Measurements from ENCODE around the gene SH3PXD2A.

SH3PXD2A gene

GRCh38 chr10:103811463-103811862 is 43.9 kb downstream of the SH3PXD2A start:
- H3K9me3 ChIP-seq (ENCODE audit: control insufficient read depth, low read length), result no peaks in the 10 kb centered on the region
- H3K27ac ChIP-seq, result no peak overlapping the region
- no peaks in the 10 kb centered on the region for H3K79me2 ChIP-seq
- H2AFZ ChIP-seq, result no peak overlapping the region
- no peak for TF ChIP-seq CTCF (IDR thresholded peaks at IDR 0.05)
- H3K27me3 ChIP-seq (ENCODE audit: control insufficient read depth, insufficient read depth, low read length), result no peaks in the 10 kb centered on the region
- no peak overlapping the region for H3K4me3 ChIP-seq (ENCODE audit: low read depth, low read length)
- H3K36me3 ChIP-seq (ENCODE audit: control insufficient read depth, insufficient read depth, low read length), result no peaks in the 10 kb centered on the region
- H3K9ac ChIP-seq, result no peak overlapping the region
- no peak overlapping the region for H3K4me2 ChIP-seq (ENCODE audit: low read length)
- H3K4me1 ChIP-seq, result peaks cover 2% of the 10 kb centered on the region

- no peak overlapping the region for H2AFZ ChIP-seq
- H3K36me3 ChIP-seq (ENCODE audit: control insufficient read depth, insufficient read depth, low read length), result no peaks in the 10 kb centered on the region
- H3K27me3 ChIP-seq (ENCODE audit: control insufficient read depth, insufficient read depth, low read length), result no peaks in the 10 kb centered on the region
- H3K9me3 ChIP-seq (ENCODE audit: control insufficient read depth, low read length), result no peaks in the 10 kb centered on the region
- no peak overlapping the region for H3K4me2 ChIP-seq (ENCODE audit: low read length)
- H3K4me3 ChIP-seq (ENCODE audit: low read depth, low read length), result no peak overlapping the region
- no peak overlapping the region for H3K9ac ChIP-seq
- no peak for TF ChIP-seq CTCF (IDR thresholded peaks at IDR 0.05)
- H3K79me2 ChIP-seq, result no peaks in the 10 kb centered on the region
- no peaks in the 10 kb centered on the region for H3K4me1 ChIP-seq
- H3K27ac ChIP-seq, result no peak overlapping the region
These were observed 46.6 kb downstream of the SH3PXD2A start for GRCh38 chr10:103808780-103809179.

- H3K27ac ChIP-seq, result no peak overlapping the region
- no peaks in the 10 kb centered on the region for H3K79me2 ChIP-seq
- H2AFZ ChIP-seq, result no peak overlapping the region
- no peak overlapping the region for H3K4me3 ChIP-seq (ENCODE audit: low read depth, low read length)
- no peaks in the 10 kb centered on the region for H3K36me3 ChIP-seq (ENCODE audit: control insufficient read depth, insufficient read depth, low read length)
- no peaks in the 10 kb centered on the region for H3K9me3 ChIP-seq (ENCODE audit: control insufficient read depth, low read length)
- no peaks in the 10 kb centered on the region for H3K27me3 ChIP-seq (ENCODE audit: control insufficient read depth, insufficient read depth, low read length)
- TF ChIP-seq CTCF (IDR thresholded peaks at IDR 0.05), result no peak
- H3K4me2 ChIP-seq (ENCODE audit: low read length), result no peak overlapping the region
- H3K4me1 ChIP-seq, result no peaks in the 10 kb centered on the region
- no peak overlapping the region for H3K9ac ChIP-seq
These were observed 47.4 kb downstream of the SH3PXD2A start for GRCh38 chr10:103807996-103808395.

- Histone ChIP-seq H2AFZ (no peak overlapping the region), H3K27me3 (ENCODE audit: control insufficient read depth, insufficient read depth, low read length) (no peaks in the 10 kb centered on the region), H3K36me3 (ENCODE audit: control insufficient read depth, insufficient read depth, low read length) (no peaks in the 10 kb centered on the region), H3K9me3 (ENCODE audit: control insufficient read depth, low read length) (no peaks in the 10 kb centered on the region), H3K4me1 (no peaks in the 10 kb centered on the region), H3K79me2 (no peaks in the 10 kb centered on the region), H3K27ac (no peak overlapping the region), H3K9ac (no peak overlapping the region), H3K4me3 (ENCODE audit: low read depth, low read length) (no peak overlapping the region), H3K4me2 (ENCODE audit: low read length) (no peak overlapping the region)
- no peak for TF ChIP-seq CTCF (IDR thresholded peaks at IDR 0.05)
These were observed 48.8 kb downstream of the SH3PXD2A start for GRCh38 chr10:103806395-103807187.

- Histone ChIP-seq H3K27ac (no peak overlapping the region), H3K27me3 (ENCODE audit: control insufficient read depth, insufficient read depth, low read length) (no peaks in the 10 kb centered on the region), H3K9ac (no peak overlapping the region), H3K79me2 (no peaks in the 10 kb centered on the region), H3K9me3 (ENCODE audit: control insufficient read depth, low read length) (no peaks in the 10 kb centered on the region), H3K4me1 (no peaks in the 10 kb centered on the region), H2AFZ (no peak overlapping the region), H3K4me2 (ENCODE audit: low read length) (no peak overlapping the region), H3K4me3 (ENCODE audit: low read depth, low read length) (no peak overlapping the region), H3K36me3 (ENCODE audit: control insufficient read depth, insufficient read depth, low read length) (no peaks in the 10 kb centered on the region)
- TF ChIP-seq CTCF (IDR thresholded peaks at IDR 0.05), result no peak
These were observed 49.6 kb downstream of the SH3PXD2A start for GRCh38 chr10:103805781-103806180.

Measured in parathyroid adenoma (tissue), 2 donors.